BJ (cell line): ENCODE measurements around the gene PCOLCE2. TPM values are rescaled to one million over a fixed set of nuclear protein-coding genes. Genes with fewer than 3 reads are reported as not detected.

Experiments used
- CTCF ChIA-PET: fragments of 350-600 bp; formaldehyde crosslinking; extraction: SDS; loops from one replicate; lab custom pipeline; 2021; ENCODE audit warnings: antibody characterized with exemption, inconsistent platforms; lab: Yijun Ruan, JAX
- POLR2A ChIA-PET: fragments of 300-600 bp; sonication (Branson Sonifier 250); formaldehyde crosslinking; extraction: SDS; loops from one replicate; lab custom pipeline; 2021; ENCODE audit warnings: antibody characterized with exemption; lab: Charles Lee
- DNase-seq: peaks from one replicate; pipeline ENCODE4 v3.0.0-alpha.2; 2011; ENCODE audit warnings: low read depth
- H3K27me3 ChIP-seq: 2 replicates; pipeline ENCODE4 v1.6.0; 2011; ENCODE audit warnings: low read length; ENCODE audit not compliant: control insufficient read depth, insufficient read depth
- H3K36me3 ChIP-seq: 2 replicates; pipeline ENCODE4 v1.5.1; 2011; ENCODE audit warnings: low read length; ENCODE audit not compliant: control insufficient read depth, insufficient read depth
- H3K4me3 ChIP-seq: 2 replicates; pipeline ENCODE4 v1.5.1; 2011; ENCODE audit warnings: low read depth, mild to moderate bottlenecking, control low read depth, low read length
- polyA plus RNA-seq: library from polyadenylated mRNA; depleted of rRNA; stranded (reverse); fragments of >200 nt; gene quantifications from 2 replicates; pipeline ENCODE4 v1.2.3, GENCODE V29; 2011
- TF ChIP-seq, protein P1 (sequence below): IDR thresholded peaks from 2 replicates; pipeline ENCODE4 v1.5.1; 2011; ENCODE audit warnings: low read depth, mild to moderate bottlenecking, control low read depth, inconsistent platforms, low read length, moderate library complexity; ENCODE audit not compliant: insufficient read depth

PCOLCE2 gene
- polyA plus RNA-seq, 1 experiment: 0.94 TPM

- Histone ChIP-seq H3K36me3 (no peaks in the 10 kb centered on the region), H3K4me3 (no peak overlapping the region), H3K27me3 (no peaks in the 10 kb centered on the region)
- DNase-seq: no peak
- TF ChIP-seq, protein P1, sequence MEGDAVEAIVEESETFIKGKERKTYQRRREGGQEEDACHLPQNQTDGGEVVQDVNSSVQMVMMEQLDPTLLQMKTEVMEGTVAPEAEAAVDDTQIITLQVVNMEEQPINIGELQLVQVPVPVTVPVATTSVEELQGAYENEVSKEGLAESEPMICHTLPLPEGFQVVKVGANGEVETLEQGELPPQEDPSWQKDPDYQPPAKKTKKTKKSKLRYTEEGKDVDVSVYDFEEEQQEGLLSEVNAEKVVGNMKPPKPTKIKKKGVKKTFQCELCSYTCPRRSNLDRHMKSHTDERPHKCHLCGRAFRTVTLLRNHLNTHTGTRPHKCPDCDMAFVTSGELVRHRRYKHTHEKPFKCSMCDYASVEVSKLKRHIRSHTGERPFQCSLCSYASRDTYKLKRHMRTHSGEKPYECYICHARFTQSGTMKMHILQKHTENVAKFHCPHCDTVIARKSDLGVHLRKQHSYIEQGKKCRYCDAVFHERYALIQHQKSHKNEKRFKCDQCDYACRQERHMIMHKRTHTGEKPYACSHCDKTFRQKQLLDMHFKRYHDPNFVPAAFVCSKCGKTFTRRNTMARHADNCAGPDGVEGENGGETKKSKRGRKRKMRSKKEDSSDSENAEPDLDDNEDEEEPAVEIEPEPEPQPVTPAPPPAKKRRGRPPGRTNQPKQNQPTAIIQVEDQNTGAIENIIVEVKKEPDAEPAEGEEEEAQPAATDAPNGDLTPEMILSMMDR: no peak
- CTCF ChIA-PET: no interaction called here
- POLR2A ChIA-PET: no interaction called here
These were observed 87.1 kb downstream of the PCOLCE2 start for GRCh38 chr3:142801746-142802145.

- no peak for DNase-seq
These were observed 92.1 kb downstream of the PCOLCE2 start for GRCh38 chr3:142796823-142797222.

GRCh38 chr3:142795332-142795731, 93.6 kb downstream of the PCOLCE2 start:
- ChIA-PET POLR2A (no interaction called here), CTCF (interaction anchor here (0.6 kb wide), 1 partner anchor 189 kb away, joined by 4 read pairs; no protein-coding TSS in a partner anchor)
- Histone ChIP-seq H3K4me3 (no peak overlapping the region), H3K27me3 (no peaks in the 10 kb centered on the region), H3K36me3 (no peaks in the 10 kb centered on the region)
- TF ChIP-seq, protein P1: no peak
- DNase-seq: no peak

More at GRCh38 chr3:142796823-142797222, 92.1 kb downstream of the PCOLCE2 start:
- TF ChIP-seq, protein P1: no peak
- H3K4me3 ChIP-seq: no peak overlapping the region
- CTCF ChIA-PET: no interaction called here
- no peaks in the 10 kb centered on the region for H3K36me3 ChIP-seq
- POLR2A ChIA-PET: no interaction called here
- no peaks in the 10 kb centered on the region for H3K27me3 ChIP-seq

DNA sequence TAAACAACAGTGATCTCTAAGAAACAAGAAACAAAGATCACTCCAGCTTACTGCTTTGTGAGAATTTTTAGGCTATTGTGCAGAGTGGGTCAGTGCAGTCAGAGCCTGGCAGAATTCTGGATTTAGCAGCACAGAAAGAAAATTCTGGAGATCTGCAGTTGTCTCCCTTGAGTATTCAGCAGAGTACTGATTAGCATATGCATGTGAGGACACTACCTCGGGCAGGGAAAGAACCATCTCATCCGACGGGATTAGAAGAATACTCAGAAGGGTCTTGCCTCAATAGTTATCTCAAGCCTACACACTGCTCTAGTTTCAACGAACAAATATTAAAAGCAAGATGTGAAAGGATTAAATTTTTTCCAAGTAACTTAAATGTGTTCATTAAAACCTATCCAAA, 94.4 kb downstream of the PCOLCE2 start:
- POLR2A ChIA-PET: no interaction called here
- CTCF ChIA-PET: interaction anchor here (0.5 kb wide), 1 partner anchor 97 kb away, joined by 4 read pairs; no protein-coding TSS in a partner anchor
- Histone ChIP-seq H3K27me3 (no peaks in the 10 kb centered on the region), H3K36me3 (no peaks in the 10 kb centered on the region), H3K4me3 (no peak overlapping the region)
- DNase-seq: no peak
- TF ChIP-seq, protein P1: no peak

GRCh38 chr3:142787719-142788118, 101.2 kb downstream of the PCOLCE2 start:
- H3K36me3 ChIP-seq: no peaks in the 10 kb centered on the region
- CTCF ChIA-PET: interaction anchor here (1.2 to 1.8 kb wide), 2 partner anchors 10 to 201 kb away, joined by 3 to 5 read pairs; no protein-coding TSS in a partner anchor
- H3K4me3 ChIP-seq: no peak overlapping the region
- H3K27me3 ChIP-seq: no peaks in the 10 kb centered on the region
- DNase-seq: no peak
- TF ChIP-seq, protein P1: no peak
- POLR2A ChIA-PET: no interaction called here
